ENCODE data around the gene PTDSS2. TPM values are rescaled to one million over a fixed set of nuclear protein-coding genes. Genes with fewer than 3 reads are reported as not detected.

PTDSS2 gene
- total RNA-seq, 8 experiments from 2014 or later, result 11.4 to 37.9 (median 21.2) TPM

- H3K4me1 ChIP-seq (replicated peaks in 1 of 2), result peaks cover 14 to 18% of the 10 kb centered on the region in 2 donors
- in situ Hi-C loops (cut with MboI; ENCODE audit: low pct_unique_long_range_greater_than_20kb in 2 of 9, low sequenced_read_pairs in 9 of 9, unreplicated experiment in 9 of 9), result no loop called here
- ATAC-seq (replicated peaks in 6 of 8), result peak in 1 of 8 experiments; percentile 2
- 89 to 90% methylated on average over 2 to 3 of the region's 18 CpGs; no CpG with 5 or more reads in 8 of the 10 experiments for WGBS, 10 experiments
- no peak overlapping the region for H3K4me3 ChIP-seq
- no peak overlapping the region for H3K27ac ChIP-seq
Measured at GRCh38 chr11:529728-530411, 79.8 kb downstream of the PTDSS2 start.

GRCh38 chr11:530960-531831 lies 81.1 kb downstream of the PTDSS2 start:
- 80 to 100% methylated on average over 1 of the region's 28 CpGs; no CpG with 5 or more reads in 8 of the 10 experiments for WGBS, 10 experiments
- Histone ChIP-seq H3K4me3 (no peak overlapping the region), H3K4me1 (replicated peaks in 1 of 2) (peaks cover 16 to 19% of the 10 kb centered on the region in 2 donors), H3K27ac (no peak overlapping the region)
- ATAC-seq (replicated peaks in 6 of 8), result no peak
- in situ Hi-C loops (cut with MboI; ENCODE audit: low pct_unique_long_range_greater_than_20kb in 2 of 9, low sequenced_read_pairs in 9 of 9, unreplicated experiment in 9 of 9), result no loop called here

- ATAC-seq (replicated peaks in 6 of 8), result no peak
- Histone ChIP-seq H3K4me3 (no peak overlapping the region), H3K4me1 (replicated peaks in 1 of 2) (peaks cover 24% of the 10 kb centered on the region in 2 donors), H3K27ac (no peak overlapping the region)
- in situ Hi-C loops (cut with MboI; ENCODE audit: low pct_unique_long_range_greater_than_20kb in 2 of 9, low sequenced_read_pairs in 9 of 9, unreplicated experiment in 9 of 9), result no loop called here
- 80 to 100% (median 95%) methylated on average over 1 to 6 of the region's 18 CpGs; no CpG with 5 or more reads in 4 of the 10 experiments for WGBS, 10 experiments
Measured at GRCh38 chr11:531919-532526, 81.9 kb downstream of the PTDSS2 start.

GRCh38 chr11:532527-532985 lies 82.5 kb downstream of the PTDSS2 start:
- peaks cover 27 to 30% of the 10 kb centered on the region in 2 donors for H3K4me1 ChIP-seq (replicated peaks in 1 of 2)
- no peak overlapping the region for H3K27ac ChIP-seq
- in situ Hi-C loops (cut with MboI; ENCODE audit: low pct_unique_long_range_greater_than_20kb in 2 of 9, low sequenced_read_pairs in 9 of 9, unreplicated experiment in 9 of 9), result no loop called here
- H3K4me3 ChIP-seq, result no peak overlapping the region
- WGBS, 10 experiments, result 91 to 100% (median 95%) methylated on average over 1 to 9 of the region's 23 CpGs; no CpG with 5 or more reads in 7 of the 10 experiments
- no peak for ATAC-seq (replicated peaks in 6 of 8)

GRCh38 chr11:532986-533585 lies 83.0 kb downstream of the PTDSS2 start:
- in situ Hi-C loops (cut with MboI; ENCODE audit: low pct_unique_long_range_greater_than_20kb in 2 of 9, low sequenced_read_pairs in 9 of 9, unreplicated experiment in 9 of 9), result no loop called here
- 60 to 100% (median 100%) methylated on average over 1 to 13 of the region's 33 CpGs; no CpG with 5 or more reads in 5 of the 10 experiments for WGBS, 10 experiments
- peaks cover 32 to 35% of the 10 kb centered on the region in 2 donors for H3K4me1 ChIP-seq (replicated peaks in 1 of 2)
- no peak for ATAC-seq (replicated peaks in 6 of 8)
- H3K27ac ChIP-seq, result no peak overlapping the region
- H3K4me3 ChIP-seq, result no peak overlapping the region

GRCh38 chr11:533586-534395 lies 83.7 kb downstream of the PTDSS2 start:
- 80 to 100% (median 100%) methylated on average over 1 to 5 of the region's 37 CpGs; no CpG with 5 or more reads in 4 of the 10 experiments for WGBS, 10 experiments
- in situ Hi-C loops (cut with MboI; ENCODE audit: low pct_unique_long_range_greater_than_20kb in 2 of 9, low sequenced_read_pairs in 9 of 9, unreplicated experiment in 9 of 9), result no loop called here
- H3K4me3 ChIP-seq, result peak overlapping the region in 4 of 5 donors; percentile 69 to 96 (median 90)
- H3K27ac ChIP-seq, result no peak overlapping the region
- peaks cover 28 to 32% of the 10 kb centered on the region in 2 donors for H3K4me1 ChIP-seq (replicated peaks in 1 of 2)
- no peak for ATAC-seq (replicated peaks in 6 of 8)

GRCh38 chr11:534396-535209 lies 84.5 kb downstream of the PTDSS2 start:
- in situ Hi-C loops (cut with MboI; ENCODE audit: low pct_unique_long_range_greater_than_20kb in 2 of 9, low sequenced_read_pairs in 9 of 9, unreplicated experiment in 9 of 9), result no loop called here
- Histone ChIP-seq H3K4me3 (peak overlapping the region; percentile 69 to 96 (median 89)), H3K4me1 (replicated peaks in 1 of 2) (peaks cover 20 to 28% of the 10 kb centered on the region in 2 donors), H3K27ac (peak overlapping the region in 1 of 2 donors; percentile 79)
- WGBS, 10 experiments, result 6 to 60% (median 26%) methylated on average over 1 to 10 of the region's 66 CpGs; no CpG with 5 or more reads in 4 of the 10 experiments
- ATAC-seq (replicated peaks in 6 of 8), result peak in 2 of 8 experiments; percentile 1

GRCh38 chr11:535210-535518 lies 85.1 kb downstream of the PTDSS2 start:
- Histone ChIP-seq H3K27ac (peak overlapping the region; percentile 62 to 79), H3K4me1 (replicated peaks in 1 of 2) (peaks cover 20 to 29% of the 10 kb centered on the region in 2 donors), H3K4me3 (peak overlapping the region; percentile 69 to 96 (median 89))
- no peak for ATAC-seq (replicated peaks in 6 of 8)
- no CpG with 5 or more reads among the region's 56 CpGs for WGBS, 10 experiments
- in situ Hi-C loops (cut with MboI; ENCODE audit: low pct_unique_long_range_greater_than_20kb in 2 of 9, low sequenced_read_pairs in 9 of 9, unreplicated experiment in 9 of 9), result no loop called here

GRCh38 chr11:535519-536454 lies 85.7 kb downstream of the PTDSS2 start, which contains the start of gene HRAS:
TSS of gene HRAS (minus strand) at chr11:535576.
- Histone ChIP-seq H3K27ac (peak within 1 kb of the TSS; percentile 76 to 84), H3K4me3 (peak within 1 kb of the TSS; percentile 69 to 96 (median 89)), H3K4me1 (replicated peaks in 1 of 2) (peaks cover 25 to 35% of the 10 kb centered on the region in 2 donors)
- 3 to 40% (median 31%) methylated on average over 1 to 5 of the region's 97 CpGs; no CpG with 5 or more reads in 6 of the 10 experiments for WGBS, 10 experiments
- peak; percentile 66 to 89 (median 86) for ATAC-seq (replicated peaks in 6 of 8)
- in situ Hi-C loops (cut with MboI; ENCODE audit: low pct_unique_long_range_greater_than_20kb in 2 of 9, low sequenced_read_pairs in 9 of 9, unreplicated experiment in 9 of 9), result no loop called here

- H3K4me3 ChIP-seq, result peak within 1 kb of the TSS; percentile 2 to 96 (median 79)
- H3K27ac ChIP-seq, result no peak within 1 kb of the TSS
- H3K4me1 ChIP-seq (replicated peaks in 1 of 2), result peaks cover 28 to 40% of the 10 kb centered on the region in 2 donors
- 0 to 18% (median 6%) methylated on average over 10 to 27 of the region's 93 CpGs; no CpG with 5 or more reads in 6 of the 10 experiments for WGBS, 10 experiments
- in situ Hi-C loops (cut with MboI; ENCODE audit: low pct_unique_long_range_greater_than_20kb in 2 of 9, low sequenced_read_pairs in 9 of 9, unreplicated experiment in 9 of 9), result no loop called here
- peak; percentile 20 to 59 (median 38) for ATAC-seq (replicated peaks in 6 of 8)
Measured at GRCh38 chr11:536841-537621, 87.0 kb downstream of the PTDSS2 start, which contains the start of gene LRRC56. TSS of gene LRRC56 (plus strand) at chr11:537527. CDS start at chr11:540685, 3,158 bp downstream.

Measured in motor neuron (in vitro differentiated cells).